OCI-LY7 (cell line): ENCODE measurements around the gene HNRNPCL4.
"Not testable (repeated sequence)": the region's sequence is repeated elsewhere in the genome, so short reads cannot be mapped to it uniquely, and the experiment has no call there.

Experiments
- EZH2phosphoT487 ChIP-seq: fragments of 200-600 bp; sonication (generic); IDR thresholded peaks from 2 replicates; pipeline ENCODE4 v1.6.1; 2018; ENCODE audit warnings: low read depth, borderline replicate concordance, mild to moderate bottlenecking, mixed run types, antibody characterized with exemption, low read length, moderate library complexity, mixed read lengths
- TF ChIP-seq, protein P1 (sequence below): fragments of 200-600 bp; sonication (generic); conservative IDR thresholded peaks from 2 replicates; pipeline ENCODE4 v1.5.1; 2014; ENCODE audit warnings: mild to moderate bottlenecking, antibody characterized with exemption, low read length, moderate library complexity, mixed read lengths

GRCh38 chr1:13116754-13117153 lies 48.7 kb downstream of the HNRNPCL4 start, which contains the start of gene HNRNPCL2:
- TF ChIP-seq, protein P1, sequence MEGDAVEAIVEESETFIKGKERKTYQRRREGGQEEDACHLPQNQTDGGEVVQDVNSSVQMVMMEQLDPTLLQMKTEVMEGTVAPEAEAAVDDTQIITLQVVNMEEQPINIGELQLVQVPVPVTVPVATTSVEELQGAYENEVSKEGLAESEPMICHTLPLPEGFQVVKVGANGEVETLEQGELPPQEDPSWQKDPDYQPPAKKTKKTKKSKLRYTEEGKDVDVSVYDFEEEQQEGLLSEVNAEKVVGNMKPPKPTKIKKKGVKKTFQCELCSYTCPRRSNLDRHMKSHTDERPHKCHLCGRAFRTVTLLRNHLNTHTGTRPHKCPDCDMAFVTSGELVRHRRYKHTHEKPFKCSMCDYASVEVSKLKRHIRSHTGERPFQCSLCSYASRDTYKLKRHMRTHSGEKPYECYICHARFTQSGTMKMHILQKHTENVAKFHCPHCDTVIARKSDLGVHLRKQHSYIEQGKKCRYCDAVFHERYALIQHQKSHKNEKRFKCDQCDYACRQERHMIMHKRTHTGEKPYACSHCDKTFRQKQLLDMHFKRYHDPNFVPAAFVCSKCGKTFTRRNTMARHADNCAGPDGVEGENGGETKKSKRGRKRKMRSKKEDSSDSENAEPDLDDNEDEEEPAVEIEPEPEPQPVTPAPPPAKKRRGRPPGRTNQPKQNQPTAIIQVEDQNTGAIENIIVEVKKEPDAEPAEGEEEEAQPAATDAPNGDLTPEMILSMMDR, result not testable (repeated sequence)
- TF ChIP-seq EZH2phosphoT487, result not testable (repeated sequence)
